ENCODE results near the gene RGS3. TPM values are rescaled to one million over a fixed set of nuclear protein-coding genes. Genes with fewer than 3 reads are reported as not detected.

RGS3 gene
- total RNA-seq, 1 experiment from 2014 or later = 39.4 TPM

DNA sequence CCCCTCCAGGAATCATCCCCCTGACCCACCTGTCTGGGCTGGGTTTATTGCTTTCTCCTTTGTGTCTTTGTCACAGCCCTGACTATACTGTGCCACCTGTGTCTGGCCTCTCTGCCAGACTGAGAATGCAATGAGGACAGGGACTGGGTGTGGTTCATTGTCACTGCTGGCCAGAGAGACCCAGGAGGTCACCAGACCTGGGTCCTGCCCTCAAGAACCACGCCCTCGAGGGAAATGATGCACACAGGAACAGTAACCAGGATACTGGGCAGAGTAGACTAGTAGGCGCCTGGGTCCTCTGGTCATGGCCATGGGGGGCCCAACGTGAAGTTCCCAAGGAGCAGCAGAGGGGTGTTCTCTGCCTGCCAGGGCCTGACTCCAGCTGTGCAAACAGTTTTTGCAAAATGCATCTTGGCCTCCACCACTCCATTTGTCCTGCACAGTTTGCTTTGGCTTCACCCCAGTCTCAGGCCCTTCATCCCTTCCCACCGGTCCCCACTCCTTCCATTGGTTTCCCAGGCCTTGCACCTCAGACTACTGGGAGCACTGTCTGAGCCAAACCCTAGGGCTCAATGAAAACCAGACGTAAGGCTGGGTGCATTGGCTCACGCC lies 17.8 kb downstream of the RGS3 start:
- H3K4me3 ChIP-seq (replicated peaks in 1 of 2; ENCODE audit: low read depth in 1 of 2, low read length in 2 of 2) = no peak overlapping the region
- DNase-seq (ENCODE audit: low read depth, low spot score) (no peak), ATAC-seq (no peak)
- no peaks in the 10 kb centered on the region for H3K27me3 ChIP-seq (ENCODE audit: insufficient read depth, low read length)
- no peak overlapping the region for H3K27ac ChIP-seq (ENCODE audit: low read depth, low read length)
- no peak overlapping the region for H3K4me2 ChIP-seq (ENCODE audit: low read length)
- no peaks in the 10 kb centered on the region for H3K9me2 ChIP-seq (ENCODE audit: insufficient read depth)
- H4K20me1 ChIP-seq (ENCODE audit: insufficient read depth) = 0 out of 2 replicates have a peak, but pooled peaks cover 4% of the 10 kb centered on the region
- H3K9ac ChIP-seq (ENCODE audit: low read length) = no peak overlapping the region
- peaks cover 26 to 45% of the 10 kb centered on the region in 2 experiments; a peak in 3 of 4 replicates for H3K36me3 ChIP-seq (ENCODE audit: control insufficient read depth in 1 of 2, insufficient read depth in 2 of 2, low read length in 2 of 2)
- H2AFZ ChIP-seq (ENCODE audit: low read depth, low read length, poor library complexity, severe bottlenecking) = no peak overlapping the region
- H3K9me3 ChIP-seq (ENCODE audit: control insufficient read depth in 1 of 2, insufficient read depth in 1 of 2, low read depth in 1 of 2, low read length in 2 of 2) = no peaks in the 10 kb centered on the region
- peaks cover 0 to 7% of the 10 kb centered on the region in 2 experiments; a peak in 1 of 4 replicates for H3K4me1 ChIP-seq (ENCODE audit: control insufficient read depth in 1 of 2, insufficient read depth in 2 of 2, low read length in 2 of 2)
- peaks cover 53% of the 10 kb centered on the region for H3K79me2 ChIP-seq (ENCODE audit: insufficient read depth, low read length)
- ChIA-PET CTCF (no interaction called here), POLR2A (no interaction called here), RAD21 (ENCODE audit: low non-redundant PET in 1 of 2, low total read pairs in 2 of 2, uncharacterized antibody in 2 of 2, unreplicated experiment in 2 of 2) (no interaction called here)
- no TSS peak for BruUV-seq (replicated peaks)
- TF ChIP-seq, protein P1, sequence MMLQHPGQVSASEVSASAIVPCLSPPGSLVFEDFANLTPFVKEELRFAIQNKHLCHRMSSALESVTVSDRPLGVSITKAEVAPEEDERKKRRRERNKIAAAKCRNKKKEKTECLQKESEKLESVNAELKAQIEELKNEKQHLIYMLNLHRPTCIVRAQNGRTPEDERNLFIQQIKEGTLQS (IDR thresholded peaks at IDR 0.05) = no peak
- TF ChIP-seq, protein P2, sequence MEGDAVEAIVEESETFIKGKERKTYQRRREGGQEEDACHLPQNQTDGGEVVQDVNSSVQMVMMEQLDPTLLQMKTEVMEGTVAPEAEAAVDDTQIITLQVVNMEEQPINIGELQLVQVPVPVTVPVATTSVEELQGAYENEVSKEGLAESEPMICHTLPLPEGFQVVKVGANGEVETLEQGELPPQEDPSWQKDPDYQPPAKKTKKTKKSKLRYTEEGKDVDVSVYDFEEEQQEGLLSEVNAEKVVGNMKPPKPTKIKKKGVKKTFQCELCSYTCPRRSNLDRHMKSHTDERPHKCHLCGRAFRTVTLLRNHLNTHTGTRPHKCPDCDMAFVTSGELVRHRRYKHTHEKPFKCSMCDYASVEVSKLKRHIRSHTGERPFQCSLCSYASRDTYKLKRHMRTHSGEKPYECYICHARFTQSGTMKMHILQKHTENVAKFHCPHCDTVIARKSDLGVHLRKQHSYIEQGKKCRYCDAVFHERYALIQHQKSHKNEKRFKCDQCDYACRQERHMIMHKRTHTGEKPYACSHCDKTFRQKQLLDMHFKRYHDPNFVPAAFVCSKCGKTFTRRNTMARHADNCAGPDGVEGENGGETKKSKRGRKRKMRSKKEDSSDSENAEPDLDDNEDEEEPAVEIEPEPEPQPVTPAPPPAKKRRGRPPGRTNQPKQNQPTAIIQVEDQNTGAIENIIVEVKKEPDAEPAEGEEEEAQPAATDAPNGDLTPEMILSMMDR (IDR thresholded peaks at IDR 0.05 in 2 of 3, conservative IDR thresholded peaks at IDR 0.05 in 1 of 3; ENCODE audit: borderline replicate concordance in 1 of 3, insufficient read depth in 1 of 3, low read depth in 2 of 3, low read length in 2 of 3) = no peak
- TF ChIP-seq, protein P3, sequence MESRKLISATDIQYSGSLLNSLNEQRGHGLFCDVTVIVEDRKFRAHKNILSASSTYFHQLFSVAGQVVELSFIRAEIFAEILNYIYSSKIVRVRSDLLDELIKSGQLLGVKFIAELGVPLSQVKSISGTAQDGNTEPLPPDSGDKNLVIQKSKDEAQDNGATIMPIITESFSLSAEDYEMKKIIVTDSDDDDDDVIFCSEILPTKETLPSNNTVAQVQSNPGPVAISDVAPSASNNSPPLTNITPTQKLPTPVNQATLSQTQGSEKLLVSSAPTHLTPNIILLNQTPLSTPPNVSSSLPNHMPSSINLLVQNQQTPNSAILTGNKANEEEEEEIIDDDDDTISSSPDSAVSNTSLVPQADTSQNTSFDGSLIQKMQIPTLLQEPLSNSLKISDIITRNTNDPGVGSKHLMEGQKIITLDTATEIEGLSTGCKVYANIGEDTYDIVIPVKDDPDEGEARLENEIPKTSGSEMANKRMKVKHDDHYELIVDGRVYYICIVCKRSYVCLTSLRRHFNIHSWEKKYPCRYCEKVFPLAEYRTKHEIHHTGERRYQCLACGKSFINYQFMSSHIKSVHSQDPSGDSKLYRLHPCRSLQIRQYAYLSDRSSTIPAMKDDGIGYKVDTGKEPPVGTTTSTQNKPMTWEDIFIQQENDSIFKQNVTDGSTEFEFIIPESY (IDR thresholded peaks at IDR 0.05; ENCODE audit: extremely low read depth, insufficient replicate concordance, low read length) = no peak
- TF ChIP-seq EZH2phosphoT487 (IDR thresholded peaks at IDR 0.05; ENCODE audit: borderline replicate concordance) (no peak), JUND (IDR thresholded peaks at IDR 0.05) (no peak), RAD21 (IDR thresholded peaks at IDR 0.05; ENCODE audit: low read depth) (no peak)
- intact Hi-C loops (cut with micrococcal nuclease) = no loop called here
